ENCODE data around the gene DSCAML1. TPM values are rescaled to one million over a fixed set of nuclear protein-coding genes. Genes with fewer than 3 reads are reported as not detected.

DSCAML1 gene
- total RNA-seq, 1 experiment from 2014 or later, result not detected

- no peak overlapping the region for H3K4me2 ChIP-seq (ENCODE audit: low read length)
- intact Hi-C loops (cut with micrococcal nuclease), result no loop called here
- no peaks in the 10 kb centered on the region for H3K4me1 ChIP-seq (ENCODE audit: insufficient read depth, low read length)
- H3F3A ChIP-seq (ENCODE audit: low read length, unreplicated experiment), result no peaks in the 10 kb centered on the region
- no peaks in the 10 kb centered on the region for H3K79me2 ChIP-seq (ENCODE audit: low read length)
- H3K4me3 ChIP-seq (ENCODE audit: low read length), result no peak overlapping the region
- H3K9me2 ChIP-seq (replicated peaks; ENCODE audit: low read length), result no peaks in the 10 kb centered on the region
- H2AFZ ChIP-seq (ENCODE audit: low read length), result no peak overlapping the region
- no peak overlapping the region for H3K9ac ChIP-seq (ENCODE audit: low read length)
- TF ChIP-seq EZH2phosphoT487 (IDR thresholded peaks at IDR 0.05; ENCODE audit: borderline replicate concordance, low read length), result no peak
- TF ChIP-seq CTCF (conservative IDR thresholded peaks at IDR 0.05; ENCODE audit: low read depth, low read length), result no peak
- TF ChIP-seq EZH2 (IDR thresholded peaks at IDR 0.05; ENCODE audit: low read length, unreplicated experiment), result no peak
- H3K27ac ChIP-seq (ENCODE audit: low read length), result no peak overlapping the region
- no peaks in the 10 kb centered on the region for H3K9me3 ChIP-seq (ENCODE audit: low read length)
- ChIA-PET POLR2A (ENCODE audit: unreplicated experiment) (no interaction called here), CTCF (no interaction called here)
- no peak for DNase-seq
- no peak for ATAC-seq
- no TSS peak for BruUV-seq (replicated peaks)
- no peaks in the 10 kb centered on the region for H3K36me3 ChIP-seq (ENCODE audit: low read depth, low read length)
- H4K20me1 ChIP-seq (ENCODE audit: low read length), result no peaks in the 10 kb centered on the region
- H3K27me3 ChIP-seq (ENCODE audit: low read length), result peaks cover 61% of the 10 kb centered on the region
Measured at GRCh38 chr11:117518455-117518854, 278.6 kb downstream of the DSCAML1 start.

DNA sequence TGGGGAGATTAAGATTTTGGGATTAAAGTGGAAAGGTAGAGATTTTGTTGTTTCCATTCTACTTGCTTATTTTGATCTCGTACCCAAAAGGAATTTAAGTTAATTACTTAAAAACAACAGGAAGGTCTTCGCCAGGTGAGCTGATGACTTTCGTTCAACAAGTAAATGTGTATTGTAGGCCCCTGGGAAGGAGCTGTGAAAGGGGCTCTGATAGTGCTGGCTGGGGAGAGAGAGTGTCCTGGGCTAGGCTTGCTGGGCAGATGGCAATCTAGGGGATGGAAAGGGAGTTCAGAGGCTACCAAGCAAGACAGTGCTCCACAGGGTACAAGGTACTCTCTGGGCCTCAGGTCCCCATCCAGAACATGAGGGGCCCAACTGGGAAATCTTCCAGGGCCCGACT, 279.9 kb downstream of the DSCAML1 start:
- BruUV-seq (replicated peaks), result no TSS peak
- Histone ChIP-seq H3K79me2 (ENCODE audit: low read length) (no peaks in the 10 kb centered on the region), H3K9ac (ENCODE audit: low read length) (no peak overlapping the region), H3K4me3 (ENCODE audit: low read length) (no peak overlapping the region), H3K27me3 (ENCODE audit: low read length) (peaks cover 60% of the 10 kb centered on the region), H4K20me1 (ENCODE audit: low read length) (no peaks in the 10 kb centered on the region), H3K4me1 (ENCODE audit: insufficient read depth, low read length) (no peaks in the 10 kb centered on the region), H3K9me2 (replicated peaks; ENCODE audit: low read length) (no peaks in the 10 kb centered on the region), H3K36me3 (ENCODE audit: low read depth, low read length) (no peaks in the 10 kb centered on the region), H2AFZ (ENCODE audit: low read length) (no peak overlapping the region), H3F3A (ENCODE audit: low read length, unreplicated experiment) (no peaks in the 10 kb centered on the region), H3K9me3 (ENCODE audit: low read length) (no peaks in the 10 kb centered on the region), H3K27ac (ENCODE audit: low read length) (no peak overlapping the region), H3K4me2 (ENCODE audit: low read length) (no peak overlapping the region)
- POLR2A ChIA-PET (ENCODE audit: unreplicated experiment), result no interaction called here
- DNase-seq, result no peak
- CTCF ChIA-PET, result interaction anchor here (0.6 kb wide), 1 partner anchor 198 kb away, joined by 3 read pairs; no protein-coding TSS in a partner anchor
- ATAC-seq, result no peak
- intact Hi-C loops (cut with micrococcal nuclease), result no loop called here
- TF ChIP-seq EZH2phosphoT487 (IDR thresholded peaks at IDR 0.05; ENCODE audit: borderline replicate concordance, low read length) (no peak), EZH2 (IDR thresholded peaks at IDR 0.05; ENCODE audit: low read length, unreplicated experiment) (no peak), CTCF (conservative IDR thresholded peaks at IDR 0.05; ENCODE audit: low read depth, low read length) (no peak)

GRCh38 chr11:117515892-117516787, 280.9 kb downstream of the DSCAML1 start:
- Histone ChIP-seq H3K27me3 (ENCODE audit: low read length) (peaks cover 66% of the 10 kb centered on the region), H3K4me1 (ENCODE audit: insufficient read depth, low read length) (no peaks in the 10 kb centered on the region), H3K79me2 (ENCODE audit: low read length) (no peaks in the 10 kb centered on the region), H3K9me2 (replicated peaks; ENCODE audit: low read length) (no peaks in the 10 kb centered on the region), H3K4me2 (ENCODE audit: low read length) (no peak overlapping the region), H3K36me3 (ENCODE audit: low read depth, low read length) (no peaks in the 10 kb centered on the region), H3K9ac (ENCODE audit: low read length) (no peak overlapping the region), H3F3A (ENCODE audit: low read length, unreplicated experiment) (no peaks in the 10 kb centered on the region), H3K4me3 (ENCODE audit: low read length) (no peak overlapping the region), H3K27ac (ENCODE audit: low read length) (no peak overlapping the region), H2AFZ (ENCODE audit: low read length) (no peak overlapping the region), H4K20me1 (ENCODE audit: low read length) (no peaks in the 10 kb centered on the region), H3K9me3 (ENCODE audit: low read length) (no peaks in the 10 kb centered on the region)
- DNase-seq (no peak), ATAC-seq (no peak)
- ChIA-PET POLR2A (ENCODE audit: unreplicated experiment) (no interaction called here), CTCF (no interaction called here)
- TF ChIP-seq CTCF (conservative IDR thresholded peaks at IDR 0.05; ENCODE audit: low read depth, low read length), result no peak
- TF ChIP-seq EZH2phosphoT487 (IDR thresholded peaks at IDR 0.05; ENCODE audit: borderline replicate concordance, low read length), result no peak
- TF ChIP-seq EZH2 (IDR thresholded peaks at IDR 0.05; ENCODE audit: low read length, unreplicated experiment), result no peak
- no TSS peak for BruUV-seq (replicated peaks)
- intact Hi-C loops (cut with micrococcal nuclease), result no loop called here
